Upper lobe of left lung (tissue), 4 donors: ENCODE data around the gene SEMA3E.

Experiments used
- CTCF ChIP-seq, 6 experiments: fragments of 450-650 bp in 4 of 6; fragments of 200-600 bp in 2 of 6; sonication (generic) in 2 of 6; IDR thresholded peaks; one replicate each; pipeline ENCODE4 v1.5.1; 2016 to 2019; ENCODE audit warnings: antibody characterized with exemption in 6 of 6
- POLR2A ChIP-seq, 4 donors: fragments of 450-650 bp; IDR thresholded peaks; one replicate each; pipeline ENCODE4 v1.5.1; 2016 to 2017; ENCODE audit warnings: antibody characterized with exemption in 4 of 4, mild to moderate bottlenecking in 2 of 4
- POLR2AphosphoS5 ChIP-seq, 2 donors: sonication (generic); formaldehyde crosslinking; IDR thresholded peaks; one replicate each; pipeline ENCODE4 v1.5.1; 2017; ENCODE audit warnings: antibody characterized with exemption in 2 of 2

DNA sequence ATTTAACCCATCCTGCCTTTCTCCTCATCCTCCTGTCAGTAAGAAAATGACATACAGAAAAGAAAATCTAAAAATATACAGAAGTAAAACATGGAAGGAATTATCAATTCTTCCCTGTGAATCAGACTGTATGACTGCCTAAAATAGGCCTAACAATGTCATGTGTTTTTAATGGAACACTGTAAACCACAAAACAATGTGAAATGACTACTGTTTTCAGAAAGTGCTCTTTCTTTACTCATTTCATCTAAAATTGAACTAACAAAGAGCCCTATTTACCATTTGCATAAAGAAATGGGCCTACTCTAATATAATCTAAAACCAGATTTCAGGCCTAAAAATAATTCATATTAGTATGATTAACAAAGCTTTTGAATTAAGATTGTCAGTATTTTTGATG is 35.7 kb downstream of the SEMA3E start:
- TF ChIP-seq CTCF (IDR thresholded peaks at IDR 0.05), result no peak
- TF ChIP-seq POLR2A (IDR thresholded peaks at IDR 0.05), result no peak
- no peak for TF ChIP-seq POLR2AphosphoS5 (IDR thresholded peaks at IDR 0.05)
